ENCODE results near the gene KMT2D.
A peak's percentile ranks its signal among the peaks of the same experiment; 100 is the strongest.

The KMT2D gene

DNA sequence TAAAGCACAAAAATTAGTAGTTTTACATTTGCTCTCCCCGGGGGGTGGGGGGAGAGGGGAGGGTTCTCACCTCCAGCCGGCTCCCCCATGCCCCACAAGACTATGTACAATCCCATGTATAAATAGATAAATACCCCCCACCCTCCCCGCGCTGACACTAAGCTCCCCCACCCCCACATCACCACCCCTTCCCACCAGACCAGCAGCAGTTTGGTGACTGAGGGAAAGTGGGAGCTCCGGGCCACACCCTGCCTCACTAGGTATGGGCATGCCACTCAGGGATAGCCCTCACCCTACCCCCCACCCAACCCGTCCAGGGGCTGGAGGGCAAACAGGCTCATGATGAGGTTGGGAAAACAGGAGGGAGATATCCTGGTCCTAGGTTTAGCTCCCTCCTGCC, 40.2 kb downstream of the KMT2D start:
- no peak for DNase-seq (ENCODE audit: low read depth in 3 of 3)

DNA sequence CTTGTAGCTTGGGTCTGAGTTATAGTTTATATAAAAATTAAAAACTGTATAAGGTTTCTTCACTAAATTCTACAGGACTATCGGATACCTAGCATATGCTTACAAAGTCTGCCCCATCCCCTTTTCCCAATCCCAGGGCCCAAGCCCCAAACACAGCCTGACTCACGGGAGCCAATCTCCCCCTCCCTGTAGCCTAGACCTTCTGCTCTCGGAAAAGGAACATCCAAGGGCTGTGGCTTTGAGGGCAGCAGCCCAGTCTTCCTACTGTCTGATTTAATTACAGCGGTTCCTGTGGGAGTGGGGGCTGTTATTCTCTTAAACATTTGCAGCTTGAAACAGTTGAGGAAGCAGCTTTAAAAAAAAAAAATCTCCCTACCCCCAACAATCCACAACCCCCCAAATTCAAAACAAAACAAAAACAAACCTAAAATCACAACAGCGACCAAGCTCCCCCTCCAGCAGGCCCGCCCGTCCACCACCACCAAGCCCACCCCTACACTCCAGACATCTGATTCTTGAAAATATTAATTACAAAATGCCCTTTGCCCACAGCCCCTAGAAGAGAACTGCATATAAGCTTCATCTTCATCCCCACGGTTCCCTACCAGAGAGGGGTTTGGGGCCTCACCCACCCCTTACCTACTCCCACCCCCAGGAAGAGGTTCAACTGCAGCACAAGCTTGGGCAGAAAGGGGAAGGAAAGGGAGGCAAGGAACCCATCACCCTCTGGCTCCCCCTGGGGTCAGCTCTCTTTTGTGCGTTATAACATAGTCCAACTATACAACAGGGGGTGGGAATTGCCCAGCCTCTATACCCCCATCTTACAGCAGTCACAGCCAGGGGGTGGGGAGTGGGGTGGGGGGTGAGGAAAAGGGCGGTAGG, 40.9 kb downstream of the KMT2D start:
- no peak for DNase-seq (ENCODE audit: low read depth in 3 of 3)

DNA sequence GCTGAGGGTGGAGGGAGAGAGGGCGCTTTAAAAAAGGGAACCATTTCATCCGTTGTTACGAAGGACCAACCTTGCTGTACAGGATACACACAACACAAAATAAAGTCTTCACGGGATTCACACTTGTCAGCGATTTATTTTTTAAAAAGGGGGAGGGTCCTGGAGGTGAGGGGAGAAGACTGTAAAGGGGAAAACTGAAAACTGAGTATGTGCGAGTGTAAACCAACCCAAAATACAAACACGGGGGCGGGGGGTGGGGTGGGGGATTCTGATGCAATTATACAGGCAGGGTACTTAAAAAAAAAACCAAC, 41.5 kb downstream of the KMT2D start:
- DNase-seq (ENCODE audit: low read depth in 3 of 3) = no peak

DNA sequence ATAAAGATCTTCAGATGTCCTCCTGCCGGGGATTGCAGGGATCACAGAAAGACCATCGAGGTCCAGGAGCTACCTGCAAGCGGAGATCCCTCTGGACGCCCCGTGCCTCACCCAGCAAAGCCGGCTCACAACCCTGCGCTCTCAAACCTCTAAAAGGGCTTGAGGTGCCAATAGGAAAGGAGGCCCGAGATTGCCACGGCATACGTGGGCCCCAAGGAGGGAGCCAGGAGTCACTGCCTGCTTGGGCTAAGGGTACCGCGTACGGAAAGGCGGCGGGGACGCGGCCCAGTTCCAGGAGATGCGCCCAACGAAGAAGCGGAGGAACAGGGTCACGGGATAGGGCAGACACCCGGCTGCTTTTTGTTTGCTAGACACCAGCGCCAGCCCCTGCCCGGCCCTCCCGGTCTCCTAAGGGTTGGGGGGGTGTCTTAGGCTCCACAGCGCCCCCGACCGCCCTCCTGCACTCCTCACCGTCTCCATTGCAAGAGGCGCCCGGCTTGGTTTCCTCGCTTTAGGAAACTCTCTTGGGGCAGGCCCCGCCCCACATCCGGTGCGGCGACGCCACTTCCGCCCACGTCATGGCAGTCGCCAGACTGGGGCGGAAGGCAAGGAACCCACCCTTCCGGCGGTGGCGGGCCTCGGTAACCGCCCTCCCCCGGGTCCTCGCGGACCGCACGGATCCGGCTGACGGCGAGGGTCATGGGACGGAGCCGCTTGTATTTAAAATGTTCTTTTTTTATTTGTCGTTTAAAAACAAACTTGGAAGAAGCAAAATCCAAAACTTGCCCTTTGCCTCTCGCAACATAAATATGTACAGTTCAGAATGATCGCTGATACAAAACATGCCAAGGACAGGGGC, 42.1 kb downstream of the KMT2D start, which contains the start of gene PRKAG1:
PRKAG1 (minus strand) TSS at position 516 of the 859 bp plus-strand sequence; CDS start at position 480, 36 bp downstream.
- DNase-seq (ENCODE audit: low read depth in 3 of 3) = peak; percentile 86 to 90 (median 88)

GRCh38 chr12:49017891-49018260, 42.7 kb downstream of the KMT2D start:
- DNase-seq (ENCODE audit: low read depth in 3 of 3) = peak in 1 of 3 donors; percentile 31

DNA sequence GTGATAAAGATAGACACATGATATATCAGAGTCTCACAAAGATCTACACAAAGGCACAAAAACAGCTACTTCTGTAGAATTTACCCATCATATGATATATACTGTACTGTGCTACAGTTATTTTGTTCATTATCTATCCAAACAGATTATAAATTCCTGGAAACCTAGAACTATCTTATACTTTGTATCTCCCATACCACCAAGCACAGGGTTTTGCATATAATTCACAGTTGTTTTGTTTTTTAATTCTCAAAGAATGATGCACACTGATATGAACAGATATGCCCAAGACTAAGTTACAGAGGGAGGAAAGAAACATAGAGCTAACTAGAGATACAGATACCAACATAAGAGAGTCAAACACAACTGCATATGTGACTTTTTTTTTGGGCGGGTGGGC, 45.4 kb downstream of the KMT2D start:
- DNase-seq (ENCODE audit: low read depth in 3 of 3) = no peak

DNA sequence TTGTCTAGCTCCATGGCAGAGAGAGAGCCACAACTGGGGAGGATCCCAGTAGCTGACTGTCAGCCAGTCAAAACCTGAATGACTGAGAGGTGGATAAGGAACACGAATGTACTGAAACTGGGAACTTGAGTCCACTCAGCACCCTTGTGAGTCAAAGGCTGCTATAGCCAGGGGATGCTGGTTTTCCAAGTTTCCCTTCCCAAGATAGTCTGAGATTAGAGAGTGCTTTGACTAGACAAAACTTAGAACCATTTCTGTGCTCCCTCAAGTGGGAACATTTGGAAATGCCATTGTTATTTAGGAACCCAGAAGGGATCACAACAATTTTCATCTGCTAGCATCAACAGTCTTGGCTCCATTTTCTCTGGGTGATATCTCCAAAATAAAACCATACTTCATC, 46.0 kb downstream of the KMT2D start:
- no peak for DNase-seq (ENCODE audit: low read depth in 3 of 3)

DNA sequence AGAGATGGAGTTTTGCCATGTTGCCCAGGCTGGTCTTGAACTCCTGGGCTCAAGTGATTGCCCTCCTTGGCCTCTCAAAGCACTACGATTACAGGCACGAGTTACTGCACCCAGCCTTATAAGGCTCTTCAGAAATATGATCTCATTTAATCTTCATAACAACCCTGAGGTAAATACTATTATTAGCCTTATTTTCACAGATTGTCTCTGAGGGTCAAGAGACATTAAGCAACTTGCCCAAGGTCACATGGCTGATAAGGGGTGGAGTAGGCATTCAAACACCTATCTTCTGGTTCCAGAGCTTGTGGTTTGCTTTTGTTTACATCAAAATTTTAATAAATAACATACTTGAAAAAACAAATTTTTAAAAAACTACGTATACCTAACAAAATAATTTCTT, 47.2 kb downstream of the KMT2D start:
- no peak for DNase-seq (ENCODE audit: low read depth in 3 of 3)

DNA sequence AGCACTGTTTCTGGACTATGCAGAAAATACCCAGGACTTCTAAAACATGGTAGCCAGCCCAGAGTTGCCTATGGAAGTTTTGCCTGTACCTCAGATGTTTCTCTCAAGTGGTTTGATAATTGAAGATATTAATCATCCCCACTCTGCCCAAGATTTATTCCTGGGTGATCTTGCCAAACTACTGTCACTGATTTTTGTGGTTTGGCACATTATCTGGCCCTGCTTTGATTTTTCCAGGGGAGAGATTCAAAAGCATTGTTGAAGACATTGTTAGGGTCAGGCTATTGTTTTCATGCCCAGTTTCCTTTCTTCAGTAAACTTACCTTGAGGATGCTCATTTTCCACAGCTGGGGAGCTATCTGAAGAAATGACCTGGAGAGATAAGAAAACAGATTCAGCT, 47.9 kb downstream of the KMT2D start:
- no peak for DNase-seq (ENCODE audit: low read depth in 3 of 3)

Measured in stimulated activated CD4-positive, alpha-beta T cell treated with anti-CD3 and anti-CD28 coated beads, TNF-alpha, amount 100 ng/mL, for 48 hours (primary cell).